ENCODE data around the gene ANGEL1. TPM values are rescaled to one million over a fixed set of nuclear protein-coding genes. Genes with fewer than 3 reads are reported as not detected.
A peak's percentile ranks its signal among the peaks of the same experiment; 100 is the strongest.

The ANGEL1 gene
- total and polyA plus RNA-seq, 2 experiments from 2014 or later = 5.3 to 31.6 TPM

DNA sequence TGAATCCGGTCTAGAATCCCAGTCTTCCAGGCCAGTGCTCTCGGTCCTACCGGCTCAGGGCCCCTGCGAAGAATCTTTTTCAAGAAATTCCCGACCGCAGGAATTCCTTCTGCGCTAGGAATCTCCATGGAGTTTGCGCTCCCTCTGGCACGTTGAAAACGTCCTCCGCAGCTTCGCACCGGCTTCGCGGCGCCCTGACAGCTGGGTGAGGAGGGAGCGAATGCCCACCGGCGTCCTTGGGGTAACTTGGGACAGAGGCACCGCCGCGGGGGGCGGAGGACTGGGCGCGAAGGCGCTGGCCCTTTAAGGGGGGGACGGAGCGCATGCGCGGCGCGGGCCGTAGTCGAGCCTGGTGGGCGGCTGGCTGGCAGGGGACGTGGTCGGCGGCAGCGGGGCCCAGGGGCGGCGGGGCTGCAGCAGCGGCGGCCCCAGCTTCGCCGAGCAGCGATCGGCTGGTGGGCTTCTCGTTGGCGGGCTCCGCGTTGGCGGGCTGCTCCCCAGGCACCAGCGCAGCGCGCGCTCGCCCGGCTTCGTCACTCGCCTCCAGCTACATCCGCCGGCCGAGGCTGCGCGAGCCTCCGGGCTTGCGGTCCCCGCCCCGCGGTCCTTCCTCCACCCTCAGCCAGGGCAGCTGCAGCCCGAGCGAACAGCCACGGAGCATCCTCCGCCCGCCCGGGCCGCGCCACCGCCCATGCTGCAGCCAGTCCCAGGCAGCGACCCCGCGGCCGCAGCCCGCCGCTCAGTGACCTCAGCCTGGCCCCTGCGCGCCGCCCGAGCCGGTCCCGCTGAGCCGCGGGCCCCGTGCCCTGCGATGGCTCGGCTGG, 51.3 kb downstream of the ANGEL1 start, which contains the start of gene VASH1:
Gene VASH1, plus strand, starts transcription at position 333 of the 824 bp plus-strand sequence. CDS start 1,354 bp downstream, outside the sequence.
- TF ChIP-seq EZH2 (IDR thresholded peaks at IDR 0.05; ENCODE audit: low read depth, unreplicated experiment) (peak; percentile 27), POLR2AphosphoS5 (IDR thresholded peaks at IDR 0.05; ENCODE audit: low read depth) (peak; percentile 27; the same call in 1 of the 2 replicates), JUNB (IDR thresholded peaks at IDR 0.05; ENCODE audit: unreplicated experiment) (no peak)
- TF ChIP-seq, protein P1, sequence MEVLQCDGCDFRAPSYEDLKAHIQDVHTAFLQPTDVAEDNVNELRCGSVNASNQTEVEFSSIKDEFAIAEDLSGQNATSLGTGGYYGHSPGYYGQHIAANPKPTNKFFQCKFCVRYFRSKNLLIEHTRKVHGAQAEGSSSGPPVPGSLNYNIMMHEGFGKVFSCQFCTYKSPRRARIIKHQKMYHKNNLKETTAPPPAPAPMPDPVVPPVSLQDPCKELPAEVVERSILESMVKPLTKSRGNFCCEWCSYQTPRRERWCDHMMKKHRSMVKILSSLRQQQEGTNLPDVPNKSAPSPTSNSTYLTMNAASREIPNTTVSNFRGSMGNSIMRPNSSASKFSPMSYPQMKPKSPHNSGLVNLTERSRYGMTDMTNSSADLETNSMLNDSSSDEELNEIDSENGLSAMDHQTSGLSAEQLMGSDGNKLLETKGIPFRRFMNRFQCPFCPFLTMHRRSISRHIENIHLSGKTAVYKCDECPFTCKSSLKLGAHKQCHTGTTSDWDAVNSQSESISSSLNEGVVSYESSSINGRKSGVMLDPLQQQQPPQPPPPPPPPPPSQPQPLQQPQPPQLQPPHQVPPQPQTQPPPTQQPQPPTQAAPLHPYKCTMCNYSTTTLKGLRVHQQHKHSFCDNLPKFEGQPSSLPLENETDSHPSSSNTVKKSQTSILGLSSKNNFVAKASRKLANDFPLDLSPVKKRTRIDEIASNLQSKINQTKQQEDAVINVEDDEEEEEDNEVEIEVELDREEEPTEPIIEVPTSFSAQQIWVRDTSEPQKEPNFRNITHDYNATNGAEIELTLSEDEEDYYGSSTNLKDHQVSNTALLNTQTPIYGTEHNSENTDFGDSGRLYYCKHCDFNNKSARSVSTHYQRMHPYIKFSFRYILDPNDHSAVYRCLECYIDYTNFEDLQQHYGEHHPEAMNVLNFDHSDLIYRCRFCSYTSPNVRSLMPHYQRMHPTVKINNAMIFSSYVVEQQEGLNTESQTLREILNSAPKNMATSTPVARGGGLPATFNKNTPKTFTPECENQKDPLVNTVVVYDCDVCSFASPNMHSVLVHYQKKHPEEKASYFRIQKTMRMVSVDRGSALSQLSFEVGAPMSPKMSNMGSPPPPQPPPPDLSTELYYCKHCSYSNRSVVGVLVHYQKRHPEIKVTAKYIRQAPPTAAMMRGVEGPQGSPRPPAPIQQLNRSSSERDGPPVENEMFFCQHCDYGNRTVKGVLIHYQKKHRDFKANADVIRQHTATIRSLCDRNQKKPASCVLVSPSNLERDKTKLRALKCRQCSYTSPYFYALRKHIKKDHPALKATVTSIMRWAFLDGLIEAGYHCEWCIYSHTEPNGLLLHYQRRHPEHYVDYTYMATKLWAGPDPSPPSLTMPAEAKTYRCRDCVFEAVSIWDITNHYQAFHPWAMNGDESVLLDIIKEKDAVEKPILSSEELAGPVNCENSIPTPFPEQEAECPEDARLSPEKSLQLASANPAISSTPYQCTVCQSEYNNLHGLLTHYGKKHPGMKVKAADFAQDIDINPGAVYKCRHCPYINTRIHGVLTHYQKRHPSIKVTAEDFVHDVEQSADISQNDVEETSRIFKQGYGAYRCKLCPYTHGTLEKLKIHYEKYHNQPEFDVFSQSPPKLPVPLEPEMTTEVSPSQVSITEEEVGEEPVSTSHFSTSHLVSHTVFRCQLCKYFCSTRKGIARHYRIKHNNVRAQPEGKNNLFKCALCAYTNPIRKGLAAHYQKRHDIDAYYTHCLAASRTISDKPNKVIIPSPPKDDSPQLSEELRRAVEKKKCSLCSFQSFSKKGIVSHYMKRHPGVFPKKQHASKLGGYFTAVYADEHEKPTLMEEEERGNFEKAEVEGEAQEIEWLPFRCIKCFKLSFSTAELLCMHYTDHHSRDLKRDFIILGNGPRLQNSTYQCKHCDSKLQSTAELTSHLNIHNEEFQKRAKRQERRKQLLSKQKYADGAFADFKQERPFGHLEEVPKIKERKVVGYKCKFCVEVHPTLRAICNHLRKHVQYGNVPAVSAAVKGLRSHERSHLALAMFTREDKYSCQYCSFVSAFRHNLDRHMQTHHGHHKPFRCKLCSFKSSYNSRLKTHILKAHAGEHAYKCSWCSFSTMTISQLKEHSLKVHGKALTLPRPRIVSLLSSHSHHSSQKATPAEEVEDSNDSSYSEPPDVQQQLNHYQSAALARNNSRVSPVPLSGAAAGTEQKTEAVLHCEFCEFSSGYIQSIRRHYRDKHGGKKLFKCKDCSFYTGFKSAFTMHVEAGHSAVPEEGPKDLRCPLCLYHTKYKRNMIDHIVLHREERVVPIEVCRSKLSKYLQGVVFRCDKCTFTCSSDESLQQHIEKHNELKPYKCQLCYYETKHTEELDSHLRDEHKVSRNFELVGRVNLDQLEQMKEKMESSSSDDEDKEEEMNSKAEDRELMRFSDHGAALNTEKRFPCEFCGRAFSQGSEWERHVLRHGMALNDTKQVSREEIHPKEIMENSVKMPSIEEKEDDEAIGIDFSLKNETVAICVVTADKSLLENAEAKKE (CRISPR knock-in tag; IDR thresholded peaks at IDR 0.05) = no peak
- Histone ChIP-seq H3K4me2 (peak within 1 kb of the TSS; percentile 97), H3K4me3 (peak within 1 kb of the TSS; percentile 86), H3K79me2 (replicated peaks; ENCODE audit: insufficient read depth) (no peaks in the 10 kb centered on the region), H3K27me3 (ENCODE audit: insufficient read depth) (peaks cover 80% of the 10 kb centered on the region), H3K9me2 (ENCODE audit: insufficient read depth) (no peaks in the 10 kb centered on the region), H3K4me1 (ENCODE audit: insufficient read depth) (peaks cover 14% of the 10 kb centered on the region), H3K36me3 (ENCODE audit: insufficient read depth) (no peaks in the 10 kb centered on the region), H3F3A (replicated peaks; ENCODE audit: low read depth) (no peaks in the 10 kb centered on the region), H2AFZ (peak within 1 kb of the TSS; percentile 99), H3K27ac (ENCODE audit: low read depth) (no peak within 1 kb of the TSS), H4K20me1 (replicated peaks; ENCODE audit: insufficient read depth) (no peaks in the 10 kb centered on the region)
- no peak within 1 kb of the TSS for H3K27ac Mint-ChIP-seq
- peaks cover 43% of the 10 kb centered on the region for H3K27me3 Mint-ChIP-seq (ENCODE audit: insufficient read depth, low read depth, poor library complexity)
- no peaks in the 10 kb centered on the region for H3K36me3 Mint-ChIP-seq (ENCODE audit: low read depth)
- H3K9me3 Mint-ChIP-seq = no peaks in the 10 kb centered on the region
- peak within 1 kb of the TSS; percentile 80 for H3K4me3 Mint-ChIP-seq
- peaks cover 15% of the 10 kb centered on the region for H3K4me1 Mint-ChIP-seq
- DNase-seq (ENCODE audit: low spot score) = peak; percentile 77
- peak; percentile 78 for ATAC-seq
